CD4-positive, alpha-beta T cell (primary cell): ENCODE measurements around the gene FXYD4. TPM values are rescaled to one million over a fixed set of nuclear protein-coding genes. Genes with fewer than 3 reads are reported as not detected.

Experiments
- ATAC-seq: fragments of 200-7000 bp; cut with Tn5 transposase; one replicate; pipeline ENCODE4 v1.10.0; 2022; ENCODE audit warnings: mild to moderate bottlenecking; ENCODE audit not compliant: poor library complexity
- CTCF ChIA-PET: fragments of 350-600 bp; sonication (Branson Sonifier 250); formaldehyde crosslinking; loops from one replicate; lab custom pipeline; 2021; ENCODE audit warnings: antibody characterized with exemption, inconsistent platforms; lab: Charles Lee
- POLR2A ChIA-PET: fragments of 350-600 bp; sonication (Branson Sonifier 250); formaldehyde crosslinking; loops from one replicate; lab custom pipeline; 2021; ENCODE audit warnings: antibody characterized with exemption, inconsistent platforms; lab: Charles Lee
- DNase-seq, 14 experiments: peaks; one replicate each; pipeline ENCODE4 v3.0.0-alpha.2; 2013 to 2020; ENCODE audit warnings: mixed read lengths in 2 of 14
- H3K27ac ChIP-seq, 2 donors: one replicate each; pipeline versions ENCODE4 v1.5.1 to v1.7.0; 2013; ENCODE audit warnings: low read length in 2 of 2, low read depth in 1 of 2, mild to moderate bottlenecking in 1 of 2
- H3K27me3 ChIP-seq, 2 experiments: 1 replicate in 1 of 2; 2 replicates in 1 of 2; pipeline versions ENCODE4 v1.6.1 to v1.7.0; 2013; ENCODE audit warnings: low read length in 2 of 2, control low read depth in 1 of 2, mild to moderate bottlenecking in 1 of 2, moderate library complexity in 1 of 2; ENCODE audit not compliant: insufficient read depth in 2 of 2, control insufficient read depth in 1 of 2
- H3K36me3 ChIP-seq: one replicate; pipeline ENCODE4 v1.6.1; 2013; ENCODE audit warnings: low read length, control low read depth; ENCODE audit not compliant: insufficient read depth
- H3K4me1 ChIP-seq: one replicate; pipeline ENCODE4 v1.6.1; 2013; ENCODE audit warnings: low read length, control low read depth; ENCODE audit not compliant: insufficient read depth
- H3K4me3 ChIP-seq: one replicate; pipeline ENCODE4 v1.5.1; 2013; ENCODE audit warnings: mild to moderate bottlenecking, low read length, moderate library complexity
- H3K9me3 ChIP-seq, 2 experiments: 1 replicate in 1 of 2; 2 replicates in 1 of 2; pipeline versions ENCODE4 v1.6.1 to v1.7.0; 2013; ENCODE audit warnings: low read length in 2 of 2, mild to moderate bottlenecking in 2 of 2, control low read depth in 1 of 2, moderate library complexity in 1 of 2; ENCODE audit not compliant: control insufficient read depth in 1 of 2, insufficient read depth in 1 of 2
- H3K27ac Mint-ChIP-seq: one replicate; pipeline ENCODE4 v1.8.0; 2020; ENCODE audit warnings: mixed read lengths
- H3K27me3 Mint-ChIP-seq: one replicate; pipeline ENCODE4 v1.8.0; 2021; ENCODE audit warnings: mixed read lengths
- H3K36me3 Mint-ChIP-seq: one replicate; pipeline ENCODE4 v1.8.0; 2021; ENCODE audit warnings: low read depth, mixed read lengths
- H3K4me1 Mint-ChIP-seq: one replicate; pipeline ENCODE4 v1.8.0; 2021; ENCODE audit warnings: low read depth, mixed read lengths
- H3K4me3 Mint-ChIP-seq: one replicate; pipeline ENCODE4 v1.8.0; 2020; ENCODE audit warnings: mild to moderate bottlenecking, mixed read lengths
- H3K9me3 Mint-ChIP-seq: one replicate; pipeline ENCODE4 v1.8.0; 2020; ENCODE audit warnings: mixed read lengths
- intact Hi-C, 2 experiments: fragments of 100-400 bp; cut with DNase I in 1 of 2; cut with micrococcal nuclease in 1 of 2; formaldehyde crosslinking; loops; one replicate each; pipeline versions ENCODE4 v1.15.1 to v1.9.0; 2023 to 2025; cut with DNase I, micrococcal nuclease
- polyA plus RNA-seq, 2 donors: library from polyadenylated mRNA; unstranded; fragments of 120-200 nt; gene quantifications; one replicate each; pipeline ENCODE4 v1.2.1, GENCODE V29; 2013
- total RNA-seq, 174 experiments: library from RNA in 2 of 174; stranded (reverse) in 2 of 174; gene quantifications; one replicate each; pipeline ENCODE4 v1.2.3 and lab custom pipeline; 2021 to 2026
- TF ChIP-seq, protein P1 (sequence below): fragments of 200-600 bp; IDR thresholded peaks from one replicate; pipeline ENCODE4 v1.8.0; 2022; ENCODE audit warnings: antibody characterized with exemption, mild to moderate bottlenecking

Gene FXYD4, protein sequence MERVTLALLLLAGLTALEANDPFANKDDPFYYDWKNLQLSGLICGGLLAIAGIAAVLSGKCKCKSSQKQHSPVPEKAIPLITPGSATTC
- total RNA-seq (not detected), total RNA-seq (lab: John Stamatoyannopoulos, UW) (0 to 0.14 (median 0) reads per million in 172 experiments)
- not detected for polyA plus RNA-seq (2013, experiment 1 of 2)
- not detected for polyA plus RNA-seq (2013, experiment 2 of 2)

DNA sequence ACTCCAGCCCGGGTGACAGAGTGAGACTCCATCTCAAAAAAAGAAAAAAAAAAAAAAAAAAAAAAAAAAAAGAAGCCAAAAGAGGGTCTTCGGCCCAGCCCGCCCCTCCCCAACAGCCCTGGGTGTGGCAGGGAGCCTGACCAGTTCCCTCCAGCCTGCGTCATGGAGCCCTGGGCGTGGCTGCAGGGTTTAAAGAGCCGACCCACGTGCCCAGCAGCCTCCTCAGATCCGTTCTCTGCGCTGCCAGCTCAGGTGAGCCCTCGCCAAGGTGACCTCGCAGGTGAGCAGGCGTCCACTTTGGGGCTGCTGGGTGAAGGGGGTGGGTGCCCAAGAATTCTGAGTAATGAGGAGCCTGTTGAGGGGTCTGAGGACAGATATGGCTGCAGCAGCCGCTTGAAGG, at the start of gene FXYD4:
Gene FXYD4 (plus strand): TSS at position 219 of the 400 bp plus-strand sequence. CDS start 2,111 bp downstream, outside the sequence.
- Histone ChIP-seq H3K4me3 (no peak within 1 kb of the TSS), H3K27ac (no peak within 1 kb of the TSS), H3K9me3 (no peaks in the 10 kb centered on the region), H3K27me3 (no peaks in the 10 kb centered on the region), H3K36me3 (no peaks in the 10 kb centered on the region), H3K4me1 (peaks cover 8% of the 10 kb centered on the region)
- TF ChIP-seq, protein P1, sequence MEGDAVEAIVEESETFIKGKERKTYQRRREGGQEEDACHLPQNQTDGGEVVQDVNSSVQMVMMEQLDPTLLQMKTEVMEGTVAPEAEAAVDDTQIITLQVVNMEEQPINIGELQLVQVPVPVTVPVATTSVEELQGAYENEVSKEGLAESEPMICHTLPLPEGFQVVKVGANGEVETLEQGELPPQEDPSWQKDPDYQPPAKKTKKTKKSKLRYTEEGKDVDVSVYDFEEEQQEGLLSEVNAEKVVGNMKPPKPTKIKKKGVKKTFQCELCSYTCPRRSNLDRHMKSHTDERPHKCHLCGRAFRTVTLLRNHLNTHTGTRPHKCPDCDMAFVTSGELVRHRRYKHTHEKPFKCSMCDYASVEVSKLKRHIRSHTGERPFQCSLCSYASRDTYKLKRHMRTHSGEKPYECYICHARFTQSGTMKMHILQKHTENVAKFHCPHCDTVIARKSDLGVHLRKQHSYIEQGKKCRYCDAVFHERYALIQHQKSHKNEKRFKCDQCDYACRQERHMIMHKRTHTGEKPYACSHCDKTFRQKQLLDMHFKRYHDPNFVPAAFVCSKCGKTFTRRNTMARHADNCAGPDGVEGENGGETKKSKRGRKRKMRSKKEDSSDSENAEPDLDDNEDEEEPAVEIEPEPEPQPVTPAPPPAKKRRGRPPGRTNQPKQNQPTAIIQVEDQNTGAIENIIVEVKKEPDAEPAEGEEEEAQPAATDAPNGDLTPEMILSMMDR, result no peak
- no peaks in the 10 kb centered on the region for H3K4me1 Mint-ChIP-seq
- DNase-seq, result no peak
- H3K4me3 Mint-ChIP-seq, result no peak within 1 kb of the TSS
- ATAC-seq, result no peak
- CTCF ChIA-PET, result no interaction called here
- no peaks in the 10 kb centered on the region for H3K9me3 Mint-ChIP-seq
- no peaks in the 10 kb centered on the region for H3K36me3 Mint-ChIP-seq
- H3K27ac Mint-ChIP-seq, result no peak within 1 kb of the TSS
- intact Hi-C loops, result no loop called here
- no peaks in the 10 kb centered on the region for H3K27me3 Mint-ChIP-seq
- POLR2A ChIA-PET, result no interaction called here

DNA sequence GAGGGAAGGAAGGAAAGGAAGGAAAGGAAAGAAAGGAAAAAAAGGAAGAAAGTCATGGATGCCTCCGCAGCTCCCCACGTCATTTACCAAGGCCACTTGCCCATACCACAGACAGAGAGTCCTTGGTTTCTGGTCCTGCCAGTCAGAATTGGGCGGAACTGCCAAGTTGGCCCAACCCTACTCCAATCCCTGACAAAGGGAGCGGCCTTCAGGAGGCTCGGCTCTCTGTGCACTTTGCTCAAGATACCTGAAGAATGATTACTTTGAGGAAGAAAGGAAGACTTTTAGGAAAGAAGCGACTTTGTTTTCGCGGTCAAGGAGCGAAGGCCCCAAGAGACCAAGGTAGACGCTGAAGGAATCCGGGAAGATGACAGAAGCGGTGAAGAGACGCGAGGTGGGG, 49.1 kb upstream of the FXYD4 start:
- H3K9me3 Mint-ChIP-seq, result no peaks in the 10 kb centered on the region
- peaks cover 21% of the 10 kb centered on the region for H3K27me3 Mint-ChIP-seq
- H3K4me1 Mint-ChIP-seq, result peaks cover 14% of the 10 kb centered on the region
- no peaks in the 10 kb centered on the region for H3K36me3 ChIP-seq
- H3K9me3 ChIP-seq, result no peaks in the 10 kb centered on the region
- intact Hi-C loops, result no loop called here
- peak overlapping the region; percentile 15 for H3K4me3 ChIP-seq
- TF ChIP-seq, protein P1, result no peak
- peak overlapping the region; percentile 44 for H3K27ac Mint-ChIP-seq
- H3K4me3 Mint-ChIP-seq, result no peak overlapping the region
- H3K27ac ChIP-seq, result no peak overlapping the region
- ChIA-PET POLR2A (interaction anchor here (1.0 kb wide), 1 partner anchor 10 kb away, joined by 4 read pairs; no protein-coding TSS in a partner anchor), CTCF (interaction anchor here (1.5 to 2.4 kb wide), 2 partner anchors 26 to 29 kb away, joined by 3 to 5 read pairs; no protein-coding TSS in a partner anchor)
- no peaks in the 10 kb centered on the region for H3K36me3 Mint-ChIP-seq
- no peak for DNase-seq
- H3K4me1 ChIP-seq, result peaks cover 13% of the 10 kb centered on the region
- no peak for ATAC-seq
- H3K27me3 ChIP-seq, result peaks cover 0 to 3% of the 10 kb centered on the region in 2 experiments

DNA sequence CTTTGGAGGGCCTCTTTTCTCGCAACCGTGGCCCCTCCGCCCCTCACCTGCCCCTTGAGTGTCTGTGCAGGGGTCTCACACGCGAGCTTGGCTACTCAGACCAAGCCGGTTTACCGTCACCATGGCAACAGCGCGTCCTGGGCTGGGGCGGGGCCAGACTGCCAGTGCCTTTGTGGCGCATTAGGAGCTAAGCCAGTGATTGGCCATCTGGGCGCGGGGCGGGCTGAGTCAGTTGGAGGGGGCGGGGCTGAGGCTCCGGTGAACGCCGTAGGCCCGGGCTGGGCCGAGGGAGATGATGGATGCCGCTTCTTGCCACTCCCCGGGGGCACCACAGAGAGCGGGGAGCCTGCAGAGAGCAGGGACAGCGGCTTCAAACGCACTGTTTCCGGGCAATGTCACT, 48.7 kb upstream of the FXYD4 start:
- H3K27me3 ChIP-seq, result peaks cover 0 to 3% of the 10 kb centered on the region in 2 experiments
- TF ChIP-seq, protein P1, result no peak
- ChIA-PET CTCF (interaction anchor here (1.5 to 2.4 kb wide), 2 partner anchors 26 to 30 kb away, joined by 3 to 5 read pairs; no protein-coding TSS in a partner anchor), POLR2A (interaction anchor here (1.0 to 1.4 kb wide), 2 partner anchors 9 to 183 kb away, joined by 3 to 4 read pairs; no protein-coding TSS in a partner anchor)
- Mint-ChIP-seq H3K36me3 (no peaks in the 10 kb centered on the region), H3K4me1 (peaks cover 14% of the 10 kb centered on the region), H3K9me3 (no peaks in the 10 kb centered on the region), H3K27me3 (peaks cover 21% of the 10 kb centered on the region), H3K27ac (peak overlapping the region; percentile 44), H3K4me3 (peak overlapping the region; percentile 45)
- intact Hi-C loops, result no loop called here
- H3K9me3 ChIP-seq, result no peaks in the 10 kb centered on the region
- H3K27ac ChIP-seq, result no peak overlapping the region
- peak; percentile 100 for ATAC-seq
- no peaks in the 10 kb centered on the region for H3K36me3 ChIP-seq
- H3K4me3 ChIP-seq, result peak overlapping the region; percentile 15
- peak; percentile 48 to 93 (median 78) for DNase-seq
- peaks cover 13% of the 10 kb centered on the region for H3K4me1 ChIP-seq
